Left lung (tissue), 10 donors: ENCODE results near the gene ENPP6. TPM values are rescaled to one million over a fixed set of nuclear protein-coding genes. Genes with fewer than 3 reads are reported as not detected.
A peak's percentile ranks its signal among the peaks of the same experiment; 100 is the strongest.
"Not testable (repeated sequence)": the region's sequence is repeated elsewhere in the genome, so short reads cannot be mapped to it uniquely, and the experiment has no call there.

Experiments used
- ATAC-seq: fragments of 200-7000 bp; cut with Tn5 transposase; one replicate; pipeline ENCODE4 v1.9.1; 2020; ENCODE audit warnings: moderate library complexity
- DNase-seq, 4 donors: peaks; one replicate each; pipeline ENCODE4 v3.0.0-alpha.2; 2013 to 2020
- H3K27ac ChIP-seq, 2 donors: fragments of 200-600 bp; sonication (generic) in 1 of 2; one replicate each; pipeline versions ENCODE4 v1.5.0 to v1.8.0; 2020 to 2021
- H3K27me3 ChIP-seq, 2 donors: fragments of 200-600 bp; sonication (generic) in 1 of 2; one replicate each; pipeline versions ENCODE4 v1.5.0 to v1.8.0; 2020 to 2021
- H3K36me3 ChIP-seq, 2 donors: fragments of 200-600 bp; sonication (generic) in 1 of 2; one replicate each; pipeline versions ENCODE4 v1.5.0 to v1.8.0; 2020 to 2021
- H3K4me1 ChIP-seq, 2 donors: fragments of 200-600 bp; one replicate each; pipeline ENCODE4 v1.8.0; 2021
- H3K4me3 ChIP-seq, 2 donors: fragments of 200-600 bp; sonication (generic) in 1 of 2; one replicate each; pipeline versions ENCODE4 v1.5.0 to v1.8.0; 2020 to 2021; ENCODE audit warnings: mild to moderate bottlenecking in 1 of 2
- H3K9me3 ChIP-seq, 2 donors: fragments of 200-600 bp; sonication (generic) in 1 of 2; one replicate each; pipeline versions ENCODE4 v1.5.0 to v1.8.0; 2020 to 2021
- intact Hi-C, 2 donors: fragments of 100-400 bp; cut with DNase I; formaldehyde crosslinking; loops; one replicate each; pipeline versions ENCODE4 v1.11.2 to v1.14.2; 2022
- polyA plus RNA-seq, 6 donors: library from polyadenylated mRNA; unstranded; fragments of 120-200 nt; gene quantifications; one replicate each; pipeline ENCODE4 v1.2.1, GENCODE V29; 2013; ENCODE audit not compliant: insufficient read length in 6 of 6
- total RNA-seq, 2 donors: library from RNA; stranded (reverse); fragmentation: NEBNext Ultra II Directional; extraction: Animal tissue kit (Norgen Biotek cat#: 25700); gene quantifications; one replicate each; pipeline ENCODE4 v1.2.1, GENCODE V29; 2021
- TF ChIP-seq, protein P1 (sequence below), 2 donors: fragments of 200-600 bp; sonication (generic) in 1 of 2; IDR thresholded peaks; one replicate each; pipeline versions ENCODE4 v1.5.0 to v1.8.0; 2021; ENCODE audit warnings: antibody characterized with exemption in 2 of 2
- donor health status: DM: no; HTN: yes; CAD: no.
- donor health status: DM: no; HTN: no; CAD: no.

The ENPP6 gene
- total and polyA plus RNA-seq, 8 donors: 0.14 to 0.67 (median 0.31) TPM

DNA sequence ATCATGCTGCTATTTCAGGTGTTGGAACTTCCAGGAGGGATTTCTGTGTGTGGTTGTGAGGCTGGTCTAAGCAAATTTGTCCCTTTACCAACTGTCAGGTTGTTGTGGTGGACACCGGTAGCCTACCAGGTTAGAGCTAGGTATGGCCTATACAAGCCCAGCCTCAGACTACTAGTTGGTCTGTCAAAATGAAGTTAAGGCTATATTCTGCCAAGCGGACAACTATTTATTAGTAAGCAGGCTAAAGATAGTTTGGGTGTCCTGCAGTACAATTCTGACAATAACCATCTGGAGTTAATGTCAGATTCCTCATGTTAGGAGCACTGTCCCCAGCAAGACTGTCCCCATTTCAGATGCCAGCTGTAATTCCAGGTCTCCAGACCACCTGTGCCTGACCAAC is 13.9 kb upstream of the ENPP6 start:
- no peaks in the 10 kb centered on the region for H3K9me3 ChIP-seq
- H3K36me3 ChIP-seq: no peaks in the 10 kb centered on the region
- DNase-seq: no peak
- no peak overlapping the region for H3K27ac ChIP-seq
- intact Hi-C loops: no loop called here
- no peak for ATAC-seq
- peaks cover 0 to 10% of the 10 kb centered on the region in 2 donors for H3K4me1 ChIP-seq
- TF ChIP-seq, protein P1, sequence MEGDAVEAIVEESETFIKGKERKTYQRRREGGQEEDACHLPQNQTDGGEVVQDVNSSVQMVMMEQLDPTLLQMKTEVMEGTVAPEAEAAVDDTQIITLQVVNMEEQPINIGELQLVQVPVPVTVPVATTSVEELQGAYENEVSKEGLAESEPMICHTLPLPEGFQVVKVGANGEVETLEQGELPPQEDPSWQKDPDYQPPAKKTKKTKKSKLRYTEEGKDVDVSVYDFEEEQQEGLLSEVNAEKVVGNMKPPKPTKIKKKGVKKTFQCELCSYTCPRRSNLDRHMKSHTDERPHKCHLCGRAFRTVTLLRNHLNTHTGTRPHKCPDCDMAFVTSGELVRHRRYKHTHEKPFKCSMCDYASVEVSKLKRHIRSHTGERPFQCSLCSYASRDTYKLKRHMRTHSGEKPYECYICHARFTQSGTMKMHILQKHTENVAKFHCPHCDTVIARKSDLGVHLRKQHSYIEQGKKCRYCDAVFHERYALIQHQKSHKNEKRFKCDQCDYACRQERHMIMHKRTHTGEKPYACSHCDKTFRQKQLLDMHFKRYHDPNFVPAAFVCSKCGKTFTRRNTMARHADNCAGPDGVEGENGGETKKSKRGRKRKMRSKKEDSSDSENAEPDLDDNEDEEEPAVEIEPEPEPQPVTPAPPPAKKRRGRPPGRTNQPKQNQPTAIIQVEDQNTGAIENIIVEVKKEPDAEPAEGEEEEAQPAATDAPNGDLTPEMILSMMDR (IDR thresholded peaks at IDR 0.05): no peak
- H3K27me3 ChIP-seq: peaks cover 0 to 12% of the 10 kb centered on the region in 2 donors
- H3K4me3 ChIP-seq: no peak overlapping the region

DNA sequence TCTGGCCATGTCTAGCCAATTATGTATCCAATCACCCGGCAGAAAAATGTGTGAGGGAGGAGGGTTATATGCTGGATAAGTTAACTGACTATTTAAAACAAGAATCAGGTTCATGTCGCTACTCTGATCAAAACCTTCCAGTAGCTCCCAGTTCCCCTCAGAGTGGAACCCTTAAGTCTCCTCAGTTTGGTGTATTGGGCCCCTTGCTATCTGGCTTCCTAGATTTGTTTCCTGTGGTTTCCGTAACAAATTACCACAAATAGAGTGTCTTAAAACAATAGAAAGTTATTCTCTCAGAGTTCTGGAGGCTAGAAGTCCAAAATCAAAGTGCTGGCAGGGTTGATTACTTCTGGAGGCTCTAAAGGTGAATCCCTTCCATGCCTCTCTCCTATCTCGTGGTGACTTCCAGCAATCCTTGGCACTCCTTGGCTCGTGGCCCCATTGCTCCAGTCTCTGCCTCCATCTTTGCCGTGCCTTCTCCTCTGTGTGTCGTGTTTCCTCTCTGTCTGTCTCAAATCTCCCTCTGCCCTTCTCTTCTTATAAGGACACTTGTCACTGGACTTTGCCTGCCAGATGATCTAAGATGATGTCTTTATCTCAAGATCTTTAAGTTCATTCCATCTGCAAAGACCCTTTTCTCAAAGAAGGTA is 10.5 kb upstream of the ENPP6 start:
- H3K27me3 ChIP-seq: peaks cover 0 to 12% of the 10 kb centered on the region in 2 donors
- no peaks in the 10 kb centered on the region for H3K36me3 ChIP-seq
- TF ChIP-seq, protein P1 (IDR thresholded peaks at IDR 0.05): no peak
- H3K9me3 ChIP-seq: peaks cover 0 to 3% of the 10 kb centered on the region in 2 donors
- peaks cover 0 to 10% of the 10 kb centered on the region in 2 donors for H3K4me1 ChIP-seq
- H3K27ac ChIP-seq: no peak overlapping the region
- DNase-seq (no peak), ATAC-seq (no peak)
- no peak overlapping the region for H3K4me3 ChIP-seq
- intact Hi-C loops: no loop called here

DNA sequence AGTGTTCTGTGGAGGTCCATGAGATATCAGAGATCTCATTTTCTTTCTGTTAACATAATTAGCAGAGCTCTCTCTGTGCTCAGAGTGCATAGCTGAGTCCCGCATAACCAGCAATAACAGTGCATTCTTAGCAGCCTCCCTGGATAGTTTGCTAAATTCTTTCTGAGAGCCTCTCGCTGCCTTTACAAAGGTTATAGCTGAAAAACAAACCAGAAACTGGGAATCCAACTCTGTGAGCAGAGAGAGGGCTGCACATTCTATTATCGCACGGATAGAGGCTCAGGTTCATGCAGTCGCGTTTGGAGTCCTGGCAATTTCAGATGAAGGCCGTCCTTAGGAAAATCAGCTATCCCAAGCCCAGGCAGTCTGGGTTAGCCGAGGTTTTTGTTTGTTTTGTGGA is 1.2 kb downstream of the ENPP6 start:
- no peak for ATAC-seq
- TF ChIP-seq, protein P1 (IDR thresholded peaks at IDR 0.05): no peak

DNA sequence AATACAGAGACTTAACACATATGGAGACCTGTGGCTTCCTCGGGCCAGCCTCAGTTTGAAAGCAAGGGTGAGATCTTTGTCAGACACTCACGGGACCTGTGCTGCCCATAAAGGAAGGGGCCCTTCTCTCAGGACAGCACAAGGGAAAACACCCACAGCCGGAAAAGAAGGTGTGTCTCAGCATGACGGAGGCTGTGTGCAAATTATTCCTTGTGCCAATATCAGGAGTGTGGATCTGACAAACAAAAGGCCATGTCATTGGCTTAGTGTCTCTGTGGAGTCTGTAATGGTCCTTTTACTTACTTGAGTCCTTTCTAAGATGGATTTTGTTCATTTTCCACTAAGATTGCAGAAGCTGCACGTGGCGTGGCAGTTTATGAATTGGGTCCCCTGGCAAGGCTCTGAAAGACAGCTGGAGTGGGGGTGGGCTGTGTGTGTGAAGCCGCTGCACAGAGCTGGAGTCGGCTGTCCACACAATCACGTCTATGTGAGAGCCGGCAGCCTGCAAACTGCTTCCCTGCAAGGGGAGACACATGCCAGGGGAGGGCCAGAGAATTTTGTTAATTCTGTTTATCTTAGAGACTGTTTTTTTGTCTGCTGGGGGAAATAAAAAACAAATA is 1.9 kb downstream of the ENPP6 start:
- Histone ChIP-seq H3K9me3 (no peaks in the 10 kb centered on the region), H3K4me3 (no peak overlapping the region), H3K27ac (no peak overlapping the region), H3K36me3 (no peaks in the 10 kb centered on the region), H3K27me3 (no peaks in the 10 kb centered on the region), H3K4me1 (no peaks in the 10 kb centered on the region)
- DNase-seq (peak in 1 of 4 donors; percentile 55), ATAC-seq (no peak)
- TF ChIP-seq, protein P1 (IDR thresholded peaks at IDR 0.05): no peak
- intact Hi-C loops: no loop called here

More for the DNA sequence above, 1.2 kb downstream of the ENPP6 start:
- Histone ChIP-seq H3K4me3 (no peak overlapping the region), H3K27ac (no peak overlapping the region), H3K36me3 (no peaks in the 10 kb centered on the region), H3K27me3 (no peaks in the 10 kb centered on the region), H3K4me1 (no peaks in the 10 kb centered on the region), H3K9me3 (no peaks in the 10 kb centered on the region)
- no peak for DNase-seq
- intact Hi-C loops: no loop called here

DNA sequence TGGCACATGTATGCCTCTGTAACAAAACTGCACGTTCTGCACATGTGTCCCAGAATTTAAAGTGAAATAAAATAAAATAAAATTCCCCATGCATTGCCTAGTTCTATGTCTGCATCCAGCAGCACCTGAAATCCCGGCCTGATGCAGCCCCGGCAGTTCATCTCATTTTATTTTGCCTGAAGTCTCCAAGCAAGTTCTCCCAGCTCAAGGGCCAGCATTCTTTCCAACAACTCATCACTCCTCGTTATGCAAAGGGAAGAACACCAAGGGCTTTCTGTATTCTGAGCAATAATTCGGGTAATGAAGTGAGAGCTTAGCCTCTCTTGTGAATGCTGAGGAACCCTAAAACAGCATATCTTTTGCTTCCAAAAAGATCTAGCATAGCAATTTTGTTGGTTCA is 2.7 kb downstream of the ENPP6 start:
- Histone ChIP-seq H3K27ac (no peak overlapping the region), H3K4me3 (no peak overlapping the region), H3K9me3 (no peaks in the 10 kb centered on the region), H3K4me1 (no peaks in the 10 kb centered on the region), H3K27me3 (no peaks in the 10 kb centered on the region), H3K36me3 (no peaks in the 10 kb centered on the region)
- DNase-seq: peak in 1 of 4 donors; percentile 30
- intact Hi-C loops: no loop called here
- TF ChIP-seq, protein P1 (IDR thresholded peaks at IDR 0.05): no peak
- no peak for ATAC-seq

DNA sequence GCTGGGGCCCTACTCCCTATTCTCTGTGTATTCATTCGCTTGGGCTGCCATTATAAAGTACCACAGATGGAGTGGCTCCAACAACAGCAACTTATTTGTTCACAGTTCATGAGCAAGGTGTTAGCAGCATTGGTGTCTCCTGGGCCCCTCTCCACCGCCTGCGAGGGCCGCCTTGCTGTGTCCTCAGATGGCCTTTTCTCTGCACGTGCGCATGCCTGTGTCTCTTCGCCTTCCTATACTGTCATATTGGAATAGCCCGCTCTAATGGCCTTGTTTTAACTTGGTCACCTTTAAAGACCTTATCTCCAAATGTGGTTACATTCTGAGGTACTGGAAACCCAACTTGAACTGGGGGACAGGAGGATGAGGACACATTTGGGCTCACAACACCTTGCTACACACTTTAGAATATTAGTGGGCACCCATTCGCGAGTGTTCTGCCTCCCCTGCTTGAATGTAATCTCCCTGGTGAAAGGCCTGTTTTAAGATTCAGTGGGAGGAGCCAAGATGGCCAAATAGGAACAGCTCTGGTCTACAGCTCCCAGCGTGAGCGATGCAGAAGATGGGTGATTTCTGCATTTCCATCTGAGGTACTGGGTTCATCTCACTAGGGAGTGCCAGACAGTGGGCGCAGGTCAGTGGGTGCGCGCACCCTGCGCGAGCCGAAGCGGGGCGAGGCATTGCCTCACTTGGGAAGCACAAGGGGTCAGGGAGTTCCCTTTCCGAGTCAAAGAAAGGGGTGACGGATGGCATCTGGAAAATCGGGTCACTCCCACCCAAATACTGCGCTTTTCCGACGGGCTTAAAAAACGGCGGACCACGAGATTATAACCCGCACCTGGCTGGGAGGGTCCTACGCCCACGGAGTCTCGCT is 9.7 kb downstream of the ENPP6 start:
- ATAC-seq, H3K27me3 ChIP-seq, H3K36me3 ChIP-seq, H3K4me1 ChIP-seq, H3K27ac ChIP-seq, H3K9me3 ChIP-seq, H3K4me3 ChIP-seq, intact Hi-C loops, DNase-seq: not testable (repeated sequence)
